Prostate gland (tissue), 2 donors: ENCODE results near the gene GALNT14. TPM values are rescaled to one million over a fixed set of nuclear protein-coding genes. Genes with fewer than 3 reads are reported as not detected.

Source experiments
- DNase-seq: peaks from one replicate; pipeline ENCODE4 v3.0.0-alpha.2; 2019; ENCODE audit warnings: low spot score
- H3K27ac ChIP-seq, 2 donors: fragments of 200-600 bp; sonication (generic); 2 replicates each; pipeline ENCODE4 v1.5.1; 2017 to 2019
- H3K27me3 ChIP-seq: fragments of 200-600 bp; sonication (generic); replicated peaks from 2 replicates; pipeline ENCODE4 v1.5.1; 2019; ENCODE audit not compliant: insufficient read depth
- H3K36me3 ChIP-seq, 2 donors: fragments of 200-600 bp; sonication (generic); 1 replicate in 1 of 2; 2 replicates in 1 of 2; pipeline versions ENCODE4 v1.5.1 to v1.8.1; 2017 to 2019
- H3K4me1 ChIP-seq: fragments of 200-600 bp; sonication (generic); replicated peaks from 2 replicates; pipeline ENCODE4 v1.5.1; 2019
- H3K4me3 ChIP-seq, 2 donors: fragments of 200-600 bp; sonication (generic); 2 replicates each; pipeline ENCODE4 v1.5.1; 2017 to 2019
- H3K9me3 ChIP-seq: fragments of 200-600 bp; sonication (generic); 2 replicates; pipeline ENCODE4 v1.5.1; 2017
- CTCF ChIP-seq, 4 experiments: fragments of 200-600 bp in 2 of 4; fragments of 450-650 bp in 2 of 4; sonication (generic) in 2 of 4; IDR thresholded peaks; 1 replicate in 3 of 4; 2 replicates in 1 of 4; pipeline ENCODE4 v1.5.1; 2016 to 2019; ENCODE audit warnings: antibody characterized with exemption in 4 of 4, mild to moderate bottlenecking in 2 of 4, moderate library complexity in 2 of 4
- POLR2A ChIP-seq: fragments of 450-650 bp; IDR thresholded peaks from one replicate; pipeline ENCODE4 v1.6.1; 2016; ENCODE audit warnings: antibody characterized with exemption, mild to moderate bottlenecking
- POLR2AphosphoS5 ChIP-seq: sonication (generic); formaldehyde crosslinking; IDR thresholded peaks from one replicate; pipeline ENCODE4 v1.6.1; 2017; ENCODE audit warnings: antibody characterized with exemption
- WGBS: methylation state at CpG from one replicate; pipeline ENCODE4 v1.1.5; 2018; 5-methylcytosine and 5-hydroxymethylcytosine counted together
- intact Hi-C: fragments of 100-400 bp; cut with DNase I; formaldehyde crosslinking; loops from one replicate; pipeline ENCODE4 v1.14.2; 2022
- total RNA-seq, 2 donors: library from RNA; depleted of rRNA; stranded (reverse); fragments of >200 nt; gene quantifications; one replicate each; pipeline ENCODE4 v1.1.0, GENCODE V29; 2016

The GALNT14 gene
- total RNA-seq, 2 donors from 2014 or later: 0.59 to 15.5 TPM

DNA sequence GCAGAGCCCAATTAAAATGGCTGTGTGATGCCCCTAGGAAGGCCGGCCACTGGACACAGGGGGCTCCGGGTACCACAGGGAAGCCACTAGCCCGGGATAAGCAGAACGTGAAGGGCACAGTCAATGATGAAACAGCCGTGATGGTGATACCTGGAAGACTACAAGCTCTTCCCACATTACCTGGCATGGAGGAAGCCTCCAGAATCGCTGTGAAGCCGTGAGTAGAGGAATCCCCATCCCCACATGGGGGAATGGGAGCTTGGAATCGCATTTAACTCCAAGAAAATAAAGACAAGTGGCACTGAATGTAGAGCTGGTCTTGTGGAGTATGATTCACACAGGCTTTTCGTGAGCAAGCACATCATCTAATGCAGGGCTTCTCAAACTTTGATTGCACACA, 16.1 kb downstream of the GALNT14 start:
- H3K27ac ChIP-seq: no peak overlapping the region
- WGBS: 95% methylated on average over 9 of the region's 9 CpGs

GRCh38 chr2:31113765-31114164, 24.5 kb downstream of the GALNT14 start:
- no peak for DNase-seq
- H3K4me1 ChIP-seq: no peaks in the 10 kb centered on the region
- H3K9me3 ChIP-seq: no peaks in the 10 kb centered on the region
- H3K4me3 ChIP-seq: no peak overlapping the region
- H3K27ac ChIP-seq: no peak overlapping the region
- intact Hi-C loops: no loop called here
- TF ChIP-seq POLR2AphosphoS5: no peak
- no peak for TF ChIP-seq CTCF (IDR thresholded peaks at IDR 0.05)
- TF ChIP-seq POLR2A: no peak
- H3K36me3 ChIP-seq: no peaks in the 10 kb centered on the region
- no peaks in the 10 kb centered on the region for H3K27me3 ChIP-seq

More for the DNA sequence above, 16.1 kb downstream of the GALNT14 start:
- H3K27me3 ChIP-seq: no peaks in the 10 kb centered on the region
- no peaks in the 10 kb centered on the region for H3K36me3 ChIP-seq
- DNase-seq: no peak
- H3K4me3 ChIP-seq: no peak overlapping the region
- TF ChIP-seq CTCF (IDR thresholded peaks at IDR 0.05) (no peak), POLR2AphosphoS5 (no peak)
- no peaks in the 10 kb centered on the region for H3K9me3 ChIP-seq
- intact Hi-C loops: no loop called here
- H3K4me1 ChIP-seq: no peaks in the 10 kb centered on the region

DNA sequence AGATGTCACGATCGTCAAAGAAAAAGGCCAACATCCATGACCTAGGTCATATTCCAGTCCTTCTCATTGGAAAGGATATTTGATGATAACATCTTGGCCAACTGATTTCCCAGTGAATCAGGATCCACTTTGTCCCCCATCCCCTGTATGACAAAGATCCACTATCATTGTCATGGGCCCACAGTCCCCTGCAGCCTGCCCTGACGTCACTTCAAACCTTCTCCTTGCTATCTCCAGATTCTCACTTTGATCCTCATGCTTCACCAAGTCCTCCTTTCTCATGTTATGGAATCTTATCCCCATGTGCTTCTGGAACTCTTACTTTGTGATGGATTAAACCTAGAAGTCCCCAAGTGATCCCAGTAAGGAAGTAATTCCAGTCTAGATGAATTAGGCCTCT, 25.7 kb downstream of the GALNT14 start:
- no peak for DNase-seq
- Histone ChIP-seq H3K9me3 (no peaks in the 10 kb centered on the region), H3K4me3 (no peak overlapping the region), H3K36me3 (no peaks in the 10 kb centered on the region), H3K4me1 (no peaks in the 10 kb centered on the region), H3K27me3 (no peaks in the 10 kb centered on the region), H3K27ac (no peak overlapping the region)
- intact Hi-C loops: no loop called here
- TF ChIP-seq POLR2AphosphoS5 (no peak), CTCF (IDR thresholded peaks at IDR 0.05) (no peak), POLR2A (no peak)
- 92% methylated on average over 3 of the region's 3 CpGs for WGBS

- 80% methylated on average over 3 of the region's 3 CpGs for whole genome bisulfite sequencing
- Histone ChIP-seq H3K4me1 (no peaks in the 10 kb centered on the region), H3K9me3 (no peaks in the 10 kb centered on the region), H3K27me3 (no peaks in the 10 kb centered on the region), H3K4me3 (no peak overlapping the region), H3K36me3 (no peaks in the 10 kb centered on the region), H3K27ac (no peak overlapping the region)
- TF ChIP-seq POLR2AphosphoS5 (no peak), CTCF (IDR thresholded peaks at IDR 0.05) (no peak), POLR2A (no peak)
- DNase-seq: no peak
- intact Hi-C loops: no loop called here
Measured at GRCh38 chr2:31110998-31111397, 27.2 kb downstream of the GALNT14 start.

GRCh38 chr2:31110431-31110830, 27.8 kb downstream of the GALNT14 start:
- TF ChIP-seq CTCF (IDR thresholded peaks at IDR 0.05) (no peak), POLR2A (no peak), POLR2AphosphoS5 (no peak)
- Histone ChIP-seq H3K27me3 (no peaks in the 10 kb centered on the region), H3K36me3 (no peaks in the 10 kb centered on the region), H3K9me3 (no peaks in the 10 kb centered on the region), H3K4me3 (no peak overlapping the region), H3K27ac (no peak overlapping the region), H3K4me1 (no peaks in the 10 kb centered on the region)
- intact Hi-C loops: no loop called here
- DNase-seq: no peak
- WGBS: 88% methylated on average over 3 of the region's 3 CpGs
